Stimulated activated naive CD4-positive, alpha-beta T cell (primary cell): ENCODE results near the gene HOXA11.

ENCODE experiments used
- DNase-seq, 6 experiments: peaks; one replicate each; lab custom pipeline; 2025; lab: John Stamatoyannopoulos, UW

HOXA11 gene

DNA sequence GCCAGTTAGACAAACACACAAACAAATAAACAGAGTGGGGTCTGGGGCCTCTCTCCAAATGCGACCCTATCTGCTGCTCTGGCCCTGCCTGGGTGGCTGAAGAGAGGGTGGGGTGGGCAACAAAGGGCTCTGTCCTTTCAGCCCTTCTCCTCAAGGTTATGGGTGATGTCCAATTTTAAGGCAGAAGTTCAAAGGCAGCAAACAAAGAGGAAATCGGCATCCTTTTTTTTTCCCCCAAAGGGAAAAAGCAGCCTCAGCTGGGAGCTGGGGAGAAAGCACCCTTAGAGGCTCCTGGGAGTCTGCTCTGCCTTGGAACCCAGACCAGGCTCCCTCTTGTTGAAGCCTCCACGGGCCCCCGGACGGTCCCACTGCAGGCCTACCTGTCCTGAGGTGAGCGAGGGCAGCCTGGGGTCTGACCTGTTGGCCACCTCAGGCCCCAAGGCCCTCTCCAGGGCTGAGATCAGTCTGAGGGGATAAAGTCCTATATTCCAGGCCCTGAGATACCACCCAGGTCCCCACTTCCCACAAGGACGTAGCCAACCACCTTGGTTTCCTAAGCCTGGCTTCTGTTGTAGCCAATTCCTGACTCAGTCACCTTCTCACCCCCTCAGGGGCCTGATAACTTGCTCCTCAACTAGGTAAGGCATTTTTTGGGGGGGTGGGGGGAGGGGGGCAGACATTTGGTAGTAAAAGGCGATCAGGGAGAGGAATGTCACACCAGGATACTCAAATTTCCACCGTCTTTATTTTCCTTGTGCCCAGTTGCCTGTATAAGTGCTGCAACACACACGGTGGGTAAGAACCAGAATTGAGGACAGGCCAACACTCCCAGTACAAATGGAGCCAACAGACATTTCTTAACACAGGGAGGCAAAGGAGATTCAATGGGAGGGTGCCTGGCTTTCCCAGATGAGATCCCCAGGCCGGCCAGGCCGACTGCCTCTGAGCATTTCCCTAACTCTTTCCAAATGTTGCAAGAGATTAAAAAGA is 4.3 kb downstream of the HOXA11 start:
- DNase-seq, result no peak

GRCh38 chr7:27179503-27180430 is 5.3 kb downstream of the HOXA11 start:
- peak in 4 of 6 experiments; percentile 23 to 69 (median 50) for DNase-seq

DNA sequence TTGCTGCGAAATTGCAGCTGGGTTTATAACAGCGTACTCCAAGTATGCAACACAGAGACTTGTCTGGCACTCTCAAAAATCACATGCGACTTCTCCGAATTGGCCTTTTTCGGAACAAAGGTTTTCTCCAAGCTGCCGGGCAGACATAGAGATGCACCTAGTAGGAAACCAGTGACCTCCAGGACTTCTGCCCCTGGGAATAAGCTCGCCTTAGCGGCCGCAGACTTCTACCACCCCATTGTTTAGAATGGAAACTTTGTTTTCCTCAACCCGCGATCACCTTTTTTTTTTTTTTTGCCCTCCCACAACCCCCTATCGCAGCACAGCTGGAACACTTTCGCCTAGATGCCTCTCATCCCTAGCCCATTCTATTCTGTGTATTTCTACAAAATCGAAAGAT is 6.0 kb downstream of the HOXA11 start:
- DNase-seq, result no peak

- no peak for DNase-seq
These were observed 6.7 kb downstream of the HOXA11 start for GRCh38 chr7:27178366-27178765.

- DNase-seq, result no peak
These were observed 7.2 kb downstream of the HOXA11 start for GRCh38 chr7:27177795-27178320.

GRCh38 chr7:27176962-27177794 is 7.9 kb downstream of the HOXA11 start:
- DNase-seq, result no peak

DNA sequence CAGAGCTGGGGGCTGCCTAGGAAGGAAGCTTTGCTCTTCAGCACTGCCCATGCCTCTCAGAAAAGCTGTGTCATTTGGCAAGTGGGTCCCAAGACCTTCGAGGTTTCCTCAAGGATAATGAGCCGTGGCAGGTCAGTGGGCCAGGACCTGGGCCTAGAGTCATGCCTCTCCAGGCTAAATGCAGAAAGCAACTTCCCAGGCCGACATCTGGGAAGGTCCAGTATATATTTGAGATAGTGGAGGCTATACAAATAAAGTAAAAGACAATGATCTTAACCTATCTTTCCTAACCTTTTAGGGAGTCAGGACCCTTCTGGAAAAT is 8.5 kb downstream of the HOXA11 start:
- DNase-seq, result no peak

DNA sequence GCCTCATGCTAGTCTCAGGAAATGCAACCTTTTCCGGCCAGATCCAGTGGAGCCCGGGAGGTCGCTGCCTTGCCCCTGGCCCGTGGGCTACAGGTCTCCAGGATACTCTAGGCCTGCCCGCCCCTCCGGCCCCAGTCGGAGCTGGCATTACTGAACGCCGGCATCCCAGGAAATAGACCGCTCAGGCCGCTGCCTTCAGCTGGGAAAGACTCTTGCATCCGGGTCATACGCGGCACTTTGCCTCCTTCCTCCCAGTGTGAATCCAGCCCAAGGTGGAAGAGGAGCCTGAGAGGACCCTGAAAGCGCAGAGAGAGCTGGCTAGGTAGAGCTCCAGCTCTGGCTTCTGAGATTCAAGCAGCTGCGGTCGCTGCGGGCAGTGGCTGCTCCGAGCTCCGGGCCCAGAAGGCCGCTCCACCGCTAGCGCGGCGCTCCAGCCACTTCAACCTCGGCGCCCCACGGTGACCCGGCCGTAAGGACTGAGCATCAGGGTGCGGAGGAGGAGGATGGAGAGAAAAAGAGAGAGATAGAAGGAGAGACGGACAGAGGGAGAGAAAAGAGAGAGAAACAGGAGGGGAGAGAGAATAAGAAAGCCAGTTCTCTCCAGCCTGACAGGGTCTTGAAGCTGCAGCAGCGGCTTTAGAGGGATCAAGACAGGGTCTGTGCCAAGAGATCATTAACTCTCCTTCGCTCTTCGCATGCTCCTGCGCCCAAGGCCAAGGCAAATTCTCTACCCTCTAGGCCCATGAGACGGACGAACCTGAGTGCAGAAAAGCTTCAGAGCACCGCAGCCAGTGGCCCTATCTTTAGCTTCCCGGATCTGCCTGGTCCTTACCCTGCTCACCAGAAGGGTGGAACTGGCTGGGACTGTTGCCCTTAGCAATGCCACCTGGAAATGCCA is 9.2 kb downstream of the HOXA11 start:
- DNase-seq, result no peak

DNA sequence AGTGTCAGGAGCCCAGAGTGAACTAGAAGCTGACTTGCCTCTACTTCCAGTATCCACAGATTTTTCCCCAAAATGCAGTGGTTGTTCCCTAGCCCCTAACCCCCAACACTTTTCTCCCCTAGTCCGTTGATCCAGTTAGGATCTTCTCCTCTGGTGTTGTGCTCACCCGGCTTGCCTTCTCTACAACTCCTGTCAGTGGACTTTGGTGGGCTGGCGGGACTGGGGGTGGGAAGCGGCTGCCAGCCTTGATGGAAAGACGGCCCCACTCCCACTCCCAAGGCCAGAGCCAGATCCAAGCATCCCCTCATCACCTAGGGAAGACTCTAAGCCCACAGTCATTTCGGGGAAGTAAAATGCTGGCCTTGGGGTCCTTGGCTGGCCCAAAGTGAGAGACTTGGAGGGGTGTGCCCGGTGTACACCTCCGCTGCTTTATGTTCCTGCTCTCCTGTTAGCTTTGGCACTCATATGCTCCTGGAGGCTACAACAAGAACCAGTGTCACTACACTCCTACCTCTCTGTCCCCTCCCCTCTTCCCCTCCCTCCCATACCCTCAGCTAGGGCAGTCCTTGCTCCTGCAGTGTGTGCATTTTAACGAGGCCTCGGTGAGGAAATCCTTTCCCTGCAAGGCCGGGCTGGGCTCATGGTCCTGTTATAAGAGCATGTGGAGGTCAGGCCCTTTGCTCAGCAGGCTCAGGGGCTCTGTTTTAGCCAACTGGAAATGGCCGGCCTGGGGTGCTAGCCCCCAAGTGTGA is 10.0 kb downstream of the HOXA11 start:
- no peak for DNase-seq

- no peak for DNase-seq
These were observed 10.8 kb downstream of the HOXA11 start, which contains the start of gene HOXA10 for GRCh38 chr7:27173956-27174873. HOXA10 (minus strand) TSS chr7:27174320; CDS start chr7:27174306, 14 bp downstream.

- DNase-seq, result no peak
These were observed 11.5 kb downstream of the HOXA11 start for GRCh38 chr7:27173511-27173955.

DNA sequence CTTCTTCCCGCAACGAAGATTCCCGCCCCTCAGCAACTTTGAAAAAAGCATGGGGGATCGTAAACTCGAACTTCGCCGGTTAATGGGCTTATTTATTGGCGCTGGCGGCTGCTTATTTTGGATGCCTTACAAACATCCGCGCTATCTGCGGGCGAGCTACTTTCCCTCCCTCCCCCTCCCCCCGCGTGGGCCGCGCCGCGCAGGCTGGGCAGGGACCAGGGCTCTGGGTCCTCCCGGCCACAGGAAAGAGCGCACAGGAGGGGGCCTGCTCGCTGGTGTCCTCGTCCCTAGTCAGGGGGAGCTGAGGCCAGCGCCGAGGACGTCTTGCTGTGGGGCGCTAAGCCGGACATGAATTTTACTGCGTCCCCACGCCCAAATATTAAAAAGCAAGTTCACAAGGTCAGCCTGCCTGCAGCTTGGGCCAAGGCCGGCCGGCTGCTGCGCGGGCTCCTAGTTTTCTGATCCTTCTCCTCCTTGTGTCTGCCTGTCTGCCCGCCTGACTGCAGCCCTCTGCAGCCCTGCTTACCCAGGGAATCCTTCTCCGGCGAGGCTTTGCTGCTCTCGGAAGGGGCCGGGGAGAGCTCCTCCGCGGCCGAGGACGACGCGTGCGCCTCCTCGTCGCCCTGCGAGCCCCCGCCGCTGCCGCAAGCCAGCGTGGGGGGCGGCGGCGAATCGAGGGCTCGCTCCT is 12.1 kb downstream of the HOXA11 start:
- DNase-seq, result no peak

- no peak for DNase-seq
These were observed 12.7 kb downstream of the HOXA11 start for GRCh38 chr7:27172315-27172774.

DNA sequence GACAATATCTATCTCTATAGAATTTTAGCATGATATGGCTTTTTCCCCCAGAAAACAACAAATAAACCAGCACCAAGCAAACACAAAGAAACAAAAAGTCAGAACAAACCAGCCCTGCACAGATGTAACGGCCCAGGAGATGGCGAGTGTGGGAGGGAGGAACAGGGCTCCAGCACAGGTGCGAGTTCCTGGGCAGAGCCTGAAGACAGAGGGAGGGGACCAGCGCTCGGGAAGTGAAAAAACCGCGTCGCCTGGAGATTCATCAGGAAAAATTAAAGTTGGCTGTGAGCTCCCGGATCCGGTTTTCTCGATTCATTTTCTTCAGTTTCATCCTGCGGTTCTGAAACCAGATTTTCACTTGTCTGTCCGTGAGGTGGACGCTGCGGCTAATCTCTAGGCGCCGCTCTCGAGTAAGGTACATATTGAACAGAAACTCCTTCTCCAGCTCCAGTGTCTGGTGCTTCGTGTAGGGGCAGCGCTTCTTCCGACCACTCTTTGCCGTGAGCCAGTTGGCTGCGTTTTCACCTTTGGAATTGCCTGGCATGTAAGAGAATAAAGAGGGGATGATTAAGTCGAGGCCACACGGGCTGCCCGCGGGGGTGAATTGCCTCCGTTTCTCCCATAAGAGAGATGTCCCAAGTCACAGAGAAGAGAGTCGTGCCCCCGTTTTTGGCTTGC is 13.3 kb downstream of the HOXA11 start:
- DNase-seq, result no peak

DNA sequence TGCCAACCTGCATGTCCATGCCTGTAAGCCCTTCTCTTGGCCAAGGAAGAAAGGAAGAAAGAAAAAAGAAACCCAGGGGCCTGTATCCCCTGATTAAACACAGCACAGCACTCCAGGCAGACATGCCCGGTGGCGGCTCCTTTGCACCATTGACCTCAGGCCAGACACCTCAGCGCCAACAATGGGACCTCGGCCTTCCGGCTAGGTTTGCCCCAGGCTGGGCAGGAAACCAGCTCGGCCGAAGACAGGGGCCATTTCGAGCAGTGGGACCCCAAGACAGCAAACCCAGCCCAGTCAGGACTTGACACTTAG is 13.8 kb downstream of the HOXA11 start:
- DNase-seq, result no peak

- no peak for DNase-seq
These were observed 14.4 kb downstream of the HOXA11 start for GRCh38 chr7:27170426-27171324.
